GM12878 (cell line): ENCODE data around the gene MAPKAPK3. TPM values are rescaled to one million over a fixed set of nuclear protein-coding genes. Genes with fewer than 3 reads are reported as not detected.

Experiments
- ATAC-seq: fragments of 200-7000 bp; cut with Tn5 transposase; 3 replicates; pipeline ENCODE4 v1.9.1; 2020; ENCODE audit warnings: mild to moderate bottlenecking, moderate library complexity
- BruUV-seq: library from RNA; stranded (reverse); fragments of 400-500 nt; replicated peaks from 2 replicates; lab custom pipeline; 2021; lab: Mats Ljungman, UMichigan
- CTCF ChIA-PET: fragments of 300-600 bp; sonication (Branson Sonifier 250); formaldehyde crosslinking; extraction: SDS; loops from one replicate; lab custom pipeline; 2021; ENCODE audit warnings: inconsistent platforms; lab: Yijun Ruan, JAX
- POLR2A ChIA-PET: fragments of 350-600 bp; formaldehyde crosslinking; extraction: SDS; loops from one replicate; lab custom pipeline; 2021; ENCODE audit warnings: inconsistent platforms; lab: Charles Lee
- RAD21 ChIA-PET: fragments of 300-600 bp; sonication (Branson Sonifier 250); formaldehyde crosslinking; loops from one replicate; lab custom pipeline; 2023; ENCODE audit warnings: antibody characterized with exemption; ENCODE audit not compliant: unreplicated experiment; lab: Charles Lee
- SMC1A ChIA-PET: fragments of 300-600 bp; sonication (Branson Sonifier 250); formaldehyde crosslinking; loops from one replicate; lab custom pipeline; 2023; ENCODE audit not compliant: unreplicated experiment, uncharacterized antibody; lab: Charles Lee
- DNase-seq: peaks from one replicate; pipeline ENCODE4 v3.0.0-alpha.2; 2011; ENCODE audit warnings: low read depth, low spot score
- FAIRE-seq: peaks from 3 replicates; lab custom pipeline; 2011; peaks lifted over from hg19 to GRCh38; lab: Jason Lieb, UNC
- H2AFZ ChIP-seq: 2 replicates; pipeline ENCODE4 v1.6.0; 2011; ENCODE audit warnings: low read depth, low read length, control low read depth; ENCODE audit not compliant: control insufficient read depth
- H3K27ac ChIP-seq: 2 replicates; pipeline ENCODE4 v1.5.1; 2011; ENCODE audit warnings: control low read depth; ENCODE audit not compliant: control insufficient read depth, insufficient read depth
- H3K27me3 ChIP-seq, 2 experiments: replicated peaks in 1 of 2; 2 replicates each; pipeline versions ENCODE4 v1.6.0 to v1.6.1; 2011; ENCODE audit warnings: low read length in 1 of 2; ENCODE audit not compliant: control insufficient read depth in 2 of 2, insufficient read depth in 2 of 2
- H3K36me3 ChIP-seq, 2 experiments: 2 replicates each; pipeline ENCODE4 v1.5.1; 2011; ENCODE audit warnings: low read length in 1 of 2; ENCODE audit not compliant: control insufficient read depth in 2 of 2, insufficient read depth in 2 of 2
- H3K4me1 ChIP-seq: 2 replicates; pipeline ENCODE4 v1.6.1; 2011; ENCODE audit warnings: mild to moderate bottlenecking, low read length, moderate library complexity, mixed read lengths; ENCODE audit not compliant: control insufficient read depth, insufficient read depth
- H3K4me2 ChIP-seq: 2 replicates; pipeline ENCODE4 v1.6.0; 2011; ENCODE audit warnings: control low read depth; ENCODE audit not compliant: control insufficient read depth, insufficient read depth
- H3K4me3 ChIP-seq: fragments of 200-600 bp; sonication (generic); 2 replicates; pipeline ENCODE4 v1.5.1; 2016
- H3K79me2 ChIP-seq: 2 replicates; pipeline ENCODE4 v1.6.0; 2011; ENCODE audit warnings: low read length; ENCODE audit not compliant: control insufficient read depth, insufficient read depth
- H3K9ac ChIP-seq: 2 replicates; pipeline ENCODE4 v1.8.0; 2011; ENCODE audit warnings: low read length, control low read depth, mixed read lengths; ENCODE audit not compliant: control insufficient read depth, insufficient read depth
- H3K9me3 ChIP-seq: replicated peaks from 3 replicates; pipeline ENCODE4 v1.5.1; 2011; ENCODE audit warnings: mild to moderate bottlenecking, low read length; ENCODE audit not compliant: control insufficient read depth, insufficient read depth
- H4K20me1 ChIP-seq: 2 replicates; pipeline ENCODE4 v1.6.0; 2011; ENCODE audit not compliant: control insufficient read depth, insufficient read depth
- BACH1 ChIP-seq: fragments of 450-650 bp; IDR thresholded peaks from 2 replicates; pipeline ENCODE4 v1.6.1; 2017; ENCODE audit warnings: mild to moderate bottlenecking, borderline replicate concordance
- GABPA ChIP-seq: IDR thresholded peaks from 2 replicates; pipeline ENCODE4 v1.6.1; 2014; ENCODE audit warnings: antibody characterized with exemption, low read depth, mild to moderate bottlenecking, inconsistent platforms
- IKZF2 ChIP-seq, 2 experiments: fragments of 450-650 bp; IDR thresholded peaks; 2 replicates each; pipeline ENCODE4 v1.6.1; 2017; ENCODE audit warnings: mild to moderate bottlenecking in 2 of 2, moderate library complexity in 2 of 2
- NFXL1 ChIP-seq: fragments of 450-650 bp; IDR thresholded peaks from 2 replicates; pipeline ENCODE4 v1.6.1; 2017; ENCODE audit warnings: antibody characterized with exemption, mild to moderate bottlenecking, borderline replicate concordance
- POLR2AphosphoS5 ChIP-seq: IDR thresholded peaks from 2 replicates; pipeline ENCODE4 v1.6.1; 2011; ENCODE audit warnings: mild to moderate bottlenecking, low read length, inconsistent platforms
- SRF ChIP-seq, 2 experiments: IDR thresholded peaks; 2 replicates each; pipeline ENCODE4 v1.6.1; 2011; ENCODE audit warnings: low read depth in 2 of 2, low read length in 2 of 2, mild to moderate bottlenecking in 1 of 2, moderate library complexity in 1 of 2
- TCF12 ChIP-seq: IDR thresholded peaks from 2 replicates; pipeline ENCODE4 v1.6.1; 2011; ENCODE audit warnings: low read depth, mild to moderate bottlenecking, low read length
- WGBS: methylation state at CpG from one replicate; pipeline ENCODE4 v1.1.6; 2016; ENCODE audit warnings: low lambda C conversion rate; ENCODE audit not compliant: insufficient replicate concordance, insufficient coverage; ENCODE audit errors: missing lambda C conversion rate; 5-methylcytosine and 5-hydroxymethylcytosine counted together
- in situ Hi-C: fragments of 300-500 bp; cut with MboI; formaldehyde crosslinking; loops from 9 replicates; pipeline ENCODE4 v1.14.3; 2018; ENCODE audit warnings: mixed read lengths
- intact Hi-C: fragments of 100-400 bp; cut with micrococcal nuclease; formaldehyde crosslinking; loops from one replicate; pipeline ENCODE4 v1.14.2; 2022; ENCODE audit not compliant: unreplicated experiment
- polyA plus RNA-seq, 11 experiments: library from polyadenylated mRNA; depleted of rRNA in 4 of 11; unstranded in 6 of 11; stranded (reverse) in 5 of 11; fragments of >200 nt; fragmentation: Nextera tagmentation in 4 of 11; fragmentation: Illumina TruSeq in 1 of 11; extraction: Ambion mirVana in 4 of 11; extraction: Trizol in 1 of 11; gene quantifications; 1 replicate in 1 of 11; 2 replicates in 10 of 11; pipeline versions ENCODE4 v1.2.1 to v1.2.3, GENCODE V29; 2011 to 2016; ENCODE audit warnings: inconsistent platforms in 2 of 11, missing spikeins in 2 of 11, low read depth in 1 of 11
- total RNA-seq, 4 experiments: library from RNA; depleted of rRNA in 3 of 4; stranded (reverse); fragments of >200 nt in 3 of 4; fragmentation: Illumina TruSeq in 1 of 4; extraction: Trizol in 1 of 4; gene quantifications; 2 replicates each; pipeline versions ENCODE4 v1.2.1 to v1.2.3, GENCODE V29; 2013 to 2021
- TF ChIP-seq, protein P1 (sequence below): fragments of 450-650 bp; IDR thresholded peaks from 2 replicates; pipeline ENCODE4 v1.6.1; 2017; ENCODE audit warnings: low read depth, mild to moderate bottlenecking, moderate library complexity
- TF ChIP-seq, protein P2 (sequence below): IDR thresholded peaks from 2 replicates; pipeline ENCODE4 v1.6.1; 2011; ENCODE audit warnings: borderline replicate concordance, low read depth, mild to moderate bottlenecking, moderate library complexity, low read length; ENCODE audit not compliant: insufficient read depth, poor library complexity, severe bottlenecking
- TF ChIP-seq, protein P3 (sequence below): fragments of 450-650 bp; IDR thresholded peaks from 2 replicates; pipeline ENCODE4 v1.6.1; 2018; ENCODE audit warnings: mild to moderate bottlenecking, low read depth, moderate library complexity; ENCODE audit not compliant: partially characterized antibody
- TF ChIP-seq, protein P4 (sequence below): IDR thresholded peaks from 2 replicates; pipeline ENCODE4 v1.6.1; 2011; ENCODE audit warnings: borderline replicate concordance, low read depth, mild to moderate bottlenecking, moderate library complexity, mixed read lengths, low read length; ENCODE audit not compliant: insufficient read depth; ENCODE audit errors: extremely low read length

The MAPKAPK3 gene
- total and polyA plus RNA-seq, 10 of the 15 experiments (the other 5 are each of a cell fraction or from before 2014, with no cell fraction given): 7.9 to 66.0 (median 39.0) TPM

DNA sequence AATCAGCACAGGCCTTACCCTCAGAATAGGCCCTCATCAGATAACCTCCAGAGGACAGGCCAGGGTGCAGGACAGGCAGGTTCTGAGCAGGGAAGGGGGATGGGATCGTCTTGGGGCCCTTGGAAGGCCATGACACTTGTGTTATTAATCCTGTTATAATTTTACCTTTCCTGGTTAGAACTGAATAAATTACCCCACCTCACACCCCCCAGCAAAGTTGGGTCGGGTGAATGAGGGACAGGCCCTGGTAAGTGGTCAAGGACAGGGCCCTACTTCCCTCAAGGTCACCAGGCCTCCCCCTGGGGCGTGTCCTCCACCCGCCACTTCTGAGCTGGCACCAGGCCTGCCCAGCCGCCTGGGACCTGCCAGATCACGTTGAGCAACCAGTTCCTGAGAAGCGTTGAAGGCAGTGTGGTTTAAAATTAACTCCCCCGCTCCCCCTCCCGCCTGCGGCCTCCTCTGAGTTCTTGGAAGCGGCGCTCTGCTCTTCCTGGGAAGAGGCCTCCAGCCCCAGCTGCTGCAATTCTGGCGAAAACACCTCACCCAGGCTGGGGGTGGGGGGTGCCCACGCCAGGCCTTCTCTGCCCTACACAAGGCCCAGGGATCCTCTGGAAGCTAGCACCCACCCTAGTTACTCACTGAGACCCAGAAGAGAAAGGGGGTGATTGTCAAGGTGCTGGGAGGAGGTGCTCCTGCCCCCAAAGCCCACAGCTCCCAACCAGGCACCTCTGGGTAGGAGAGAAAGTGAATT, 15.9 kb upstream of the MAPKAPK3 start:
- in situ Hi-C loops (loop anchor here (25.0 kb wide), 1 partner anchor 1086 kb away; no protein-coding TSS in a partner anchor), intact Hi-C loops (no loop called here)
- Histone ChIP-seq H2AFZ (peak overlapping the region; percentile 83), H3K36me3 (no peaks in the 10 kb centered on the region), H3K4me2 (no peak overlapping the region; the same call in 1 of the 2 replicates), H3K27me3 (no peaks in the 10 kb centered on the region), H3K4me1 (peaks cover 21% of the 10 kb centered on the region), H3K9ac (peak overlapping the region; percentile 58), H3K79me2 (no peaks in the 10 kb centered on the region), H4K20me1 (no peaks in the 10 kb centered on the region), H3K27ac (peak overlapping the region; percentile 37), H3K4me3 (no peak overlapping the region), H3K9me3 (no peaks in the 10 kb centered on the region)
- ChIA-PET RAD21 (interaction anchor here (0.9 to 3.0 kb wide), 5 partner anchors 10 to 32 kb away, joined by 3 to 32 read pairs (median 6); partner anchors contain the start of genes CISH and HEMK1), POLR2A (interaction anchor here (1.3 to 7.6 kb wide), 5 partner anchors 9 to 33 kb away, joined by 3 to 65 read pairs (median 10); partner anchors contain the start of genes C3orf18, CISH and HEMK1), SMC1A (interaction anchor here (0.7 to 3.3 kb wide), 8 partner anchors 9 to 31 kb away, joined by 3 to 15 read pairs (median 4); partner anchors contain the start of gene CISH), CTCF (interaction anchor here (1.2 to 4.8 kb wide), 7 partner anchors 9 to 29 kb away, joined by 3 to 42 read pairs (median 13); partner anchors contain the start of gene CISH)
- DNase-seq (no peak), FAIRE-seq (no peak), ATAC-seq (peak; percentile 92)
- BruUV-seq: no TSS peak
- 39% methylated on average over 14 of the region's 14 CpGs for WGBS
- no peak for TF ChIP-seq NFXL1
- TF ChIP-seq SRF (IDR thresholded peaks at IDR 0.05; ENCODE audit: low read depth in 2 of 2, low read length in 2 of 2): no peak
- TF ChIP-seq, protein P1, sequence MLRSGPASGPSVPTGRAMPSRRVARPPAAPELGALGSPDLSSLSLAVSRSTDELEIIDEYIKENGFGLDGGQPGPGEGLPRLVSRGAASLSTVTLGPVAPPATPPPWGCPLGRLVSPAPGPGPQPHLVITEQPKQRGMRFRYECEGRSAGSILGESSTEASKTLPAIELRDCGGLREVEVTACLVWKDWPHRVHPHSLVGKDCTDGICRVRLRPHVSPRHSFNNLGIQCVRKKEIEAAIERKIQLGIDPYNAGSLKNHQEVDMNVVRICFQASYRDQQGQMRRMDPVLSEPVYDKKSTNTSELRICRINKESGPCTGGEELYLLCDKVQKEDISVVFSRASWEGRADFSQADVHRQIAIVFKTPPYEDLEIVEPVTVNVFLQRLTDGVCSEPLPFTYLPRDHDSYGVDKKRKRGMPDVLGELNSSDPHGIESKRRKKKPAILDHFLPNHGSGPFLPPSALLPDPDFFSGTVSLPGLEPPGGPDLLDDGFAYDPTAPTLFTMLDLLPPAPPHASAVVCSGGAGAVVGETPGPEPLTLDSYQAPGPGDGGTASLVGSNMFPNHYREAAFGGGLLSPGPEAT: peak; percentile 23; the same call in 1 of the 2 replicates
- TF ChIP-seq TCF12: no peak
- TF ChIP-seq, protein P2, sequence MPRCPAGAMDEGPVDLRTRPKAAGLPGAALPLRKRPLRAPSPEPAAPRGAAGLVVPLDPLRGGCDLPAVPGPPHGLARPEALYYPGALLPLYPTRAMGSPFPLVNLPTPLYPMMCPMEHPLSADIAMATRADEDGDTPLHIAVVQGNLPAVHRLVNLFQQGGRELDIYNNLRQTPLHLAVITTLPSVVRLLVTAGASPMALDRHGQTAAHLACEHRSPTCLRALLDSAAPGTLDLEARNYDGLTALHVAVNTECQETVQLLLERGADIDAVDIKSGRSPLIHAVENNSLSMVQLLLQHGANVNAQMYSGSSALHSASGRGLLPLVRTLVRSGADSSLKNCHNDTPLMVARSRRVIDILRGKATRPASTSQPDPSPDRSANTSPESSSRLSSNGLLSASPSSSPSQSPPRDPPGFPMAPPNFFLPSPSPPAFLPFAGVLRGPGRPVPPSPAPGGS: no peak
- TF ChIP-seq POLR2AphosphoS5: no peak
- peak; percentile 37; the same call in 1 of the 2 replicates for TF ChIP-seq BACH1
- TF ChIP-seq IKZF2 (IDR thresholded peaks at IDR 0.05): peak; percentile 33 to 55; a peak in 1 of 4 replicates
- TF ChIP-seq, protein P3, sequence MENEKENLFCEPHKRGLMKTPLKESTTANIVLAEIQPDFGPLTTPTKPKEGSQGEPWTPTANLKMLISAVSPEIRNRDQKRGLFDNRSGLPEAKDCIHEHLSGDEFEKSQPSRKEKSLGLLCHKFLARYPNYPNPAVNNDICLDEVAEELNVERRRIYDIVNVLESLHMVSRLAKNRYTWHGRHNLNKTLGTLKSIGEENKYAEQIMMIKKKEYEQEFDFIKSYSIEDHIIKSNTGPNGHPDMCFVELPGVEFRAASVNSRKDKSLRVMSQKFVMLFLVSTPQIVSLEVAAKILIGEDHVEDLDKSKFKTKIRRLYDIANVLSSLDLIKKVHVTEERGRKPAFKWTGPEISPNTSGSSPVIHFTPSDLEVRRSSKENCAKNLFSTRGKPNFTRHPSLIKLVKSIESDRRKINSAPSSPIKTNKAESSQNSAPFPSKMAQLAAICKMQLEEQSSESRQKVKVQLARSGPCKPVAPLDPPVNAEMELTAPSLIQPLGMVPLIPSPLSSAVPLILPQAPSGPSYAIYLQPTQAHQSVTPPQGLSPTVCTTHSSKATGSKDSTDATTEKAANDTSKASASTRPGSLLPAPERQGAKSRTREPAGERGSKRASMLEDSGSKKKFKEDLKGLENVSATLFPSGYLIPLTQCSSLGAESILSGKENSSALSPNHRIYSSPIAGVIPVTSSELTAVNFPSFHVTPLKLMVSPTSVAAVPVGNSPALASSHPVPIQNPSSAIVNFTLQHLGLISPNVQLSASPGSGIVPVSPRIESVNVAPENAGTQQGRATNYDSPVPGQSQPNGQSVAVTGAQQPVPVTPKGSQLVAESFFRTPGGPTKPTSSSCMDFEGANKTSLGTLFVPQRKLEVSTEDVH: no peak
- TF ChIP-seq, protein P4, sequence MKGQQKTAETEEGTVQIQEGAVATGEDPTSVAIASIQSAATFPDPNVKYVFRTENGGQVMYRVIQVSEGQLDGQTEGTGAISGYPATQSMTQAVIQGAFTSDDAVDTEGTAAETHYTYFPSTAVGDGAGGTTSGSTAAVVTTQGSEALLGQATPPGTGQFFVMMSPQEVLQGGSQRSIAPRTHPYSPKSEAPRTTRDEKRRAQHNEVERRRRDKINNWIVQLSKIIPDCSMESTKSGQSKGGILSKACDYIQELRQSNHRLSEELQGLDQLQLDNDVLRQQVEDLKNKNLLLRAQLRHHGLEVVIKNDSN: no peak
- no peak for TF ChIP-seq GABPA
